DMS79 (cell line): ENCODE data around the gene USP4.

Source experiments
- DNase-seq: peaks from one replicate; lab custom pipeline; 2025; lab: John Stamatoyannopoulos, UW

USP4 gene

GRCh38 chr3:49296781-49297411, 43.0 kb downstream of the USP4 start:
- no peak for DNase-seq

- DNase-seq, result no peak
Observed at GRCh38 chr3:49295489-49296058, 44.3 kb downstream of the USP4 start.

- no peak for DNase-seq
Observed at GRCh38 chr3:49294343-49294742, 45.5 kb downstream of the USP4 start.

GRCh38 chr3:49283997-49284396, 55.9 kb downstream of the USP4 start:
- no peak for DNase-seq

GRCh38 chr3:49279376-49279775, 60.5 kb downstream of the USP4 start:
- no peak for DNase-seq

GRCh38 chr3:49278548-49278947, 61.3 kb downstream of the USP4 start:
- DNase-seq, result no peak

GRCh38 chr3:49277383-49277775, 62.5 kb downstream of the USP4 start:
- DNase-seq, result no peak

- no peak for DNase-seq
Observed at GRCh38 chr3:49276475-49277382, 63.1 kb downstream of the USP4 start, which contains the start of gene C3orf62. Gene C3orf62, minus strand, starts transcription at chr3:49277232. Its CDS starts 360 bp downstream, at chr3:49276872.

- DNase-seq, result no peak
Observed at GRCh38 chr3:49273825-49274532, 65.9 kb downstream of the USP4 start.

GRCh38 chr3:49271047-49271446, 68.8 kb downstream of the USP4 start:
- DNase-seq, result no peak

- DNase-seq, result no peak
Observed at GRCh38 chr3:49270156-49270500, 69.7 kb downstream of the USP4 start.

- DNase-seq, result no peak
Observed at GRCh38 chr3:49269443-49270155, 70.3 kb downstream of the USP4 start.

GRCh38 chr3:49266410-49267095, 73.3 kb downstream of the USP4 start:
- DNase-seq, result no peak

- no peak for DNase-seq
Observed at GRCh38 chr3:49265661-49266386, 74.0 kb downstream of the USP4 start.

- DNase-seq, result no peak
Observed at GRCh38 chr3:49263159-49263889, 76.5 kb downstream of the USP4 start.

- DNase-seq, result no peak
Observed at GRCh38 chr3:49260806-49261324, 79.0 kb downstream of the USP4 start.

GRCh38 chr3:49257187-49257586, 82.7 kb downstream of the USP4 start:
- DNase-seq, result no peak

- DNase-seq, result no peak
Observed at GRCh38 chr3:49255718-49256511, 83.9 kb downstream of the USP4 start.

GRCh38 chr3:49255112-49255511, 84.7 kb downstream of the USP4 start:
- DNase-seq, result no peak
